ENCODE measurements around the gene ACTN1. TPM values are rescaled to one million over a fixed set of nuclear protein-coding genes. Genes with fewer than 3 reads are reported as not detected.
A peak's percentile ranks its signal among the peaks of the same experiment; 100 is the strongest.

The ACTN1 gene
- polyA plus RNA-seq, 1 of the 3 experiments (the other 2 are of a cell fraction), result 319 TPM

GRCh38 chr14:68972507-68973218 is 6.4 kb downstream of the ACTN1 start:
- no peak overlapping the region for H3K4me3 ChIP-seq (ENCODE audit: low read depth in 2 of 2, low read length in 1 of 2)
- ChIA-PET CTCF (no interaction called here), POLR2A (no interaction called here)
- H3K36me3 ChIP-seq (replicated peaks in 1 of 2; ENCODE audit: control insufficient read depth in 1 of 2, insufficient read depth in 2 of 2, low read length in 1 of 2), result peaks cover 47 to 53% of the 10 kb centered on the region in 2 experiments
- no peaks in the 10 kb centered on the region for H3K9me3 ChIP-seq
- H3F3A ChIP-seq (replicated peaks; ENCODE audit: insufficient read depth), result peaks cover 32% of the 10 kb centered on the region
- no peaks in the 10 kb centered on the region for H3K27me3 ChIP-seq (ENCODE audit: insufficient read depth)
- H2AFZ ChIP-seq (ENCODE audit: low read depth), result no peak overlapping the region
- 95% methylated on average over 14 of the region's 14 CpGs for WGBS (ENCODE audit: low lambda C conversion rate)
- H4K20me1 ChIP-seq (ENCODE audit: insufficient read depth), result peaks cover 99% of the 10 kb centered on the region
- no peak overlapping the region; a peak in 2 of 4 replicates for H3K27ac ChIP-seq (ENCODE audit: low read depth in 2 of 2, low read length in 1 of 2)
- 0 out of 2 replicates have a peak overlapping the region, but pooled peaks have one; percentile 19 for H3K4me2 ChIP-seq
- H3K9me2 ChIP-seq, result no peaks in the 10 kb centered on the region
- no peak for DNase-seq
- H3K4me1 ChIP-seq (ENCODE audit: control insufficient read depth in 1 of 2, insufficient read depth in 2 of 2, low read depth in 1 of 2, low read length in 1 of 2), result peaks cover 42 to 90% of the 10 kb centered on the region in 2 experiments
- H3K9ac ChIP-seq, result no peak overlapping the region
- TF ChIP-seq GABPA (IDR thresholded peaks at IDR 0.05; ENCODE audit: low read depth) (no peak), POLR2AphosphoS5 (IDR thresholded peaks at IDR 0.05; ENCODE audit: low read depth, low read length) (no peak), CTCF (IDR thresholded peaks at IDR 0.05) (no peak), TEAD4 (IDR thresholded peaks at IDR 0.05; ENCODE audit: borderline replicate concordance, insufficient read depth) (no peak), MEF2A (IDR thresholded peaks at IDR 0.05; ENCODE audit: borderline replicate concordance, low read depth) (no peak), USF1 (IDR thresholded peaks at IDR 0.05; ENCODE audit: borderline replicate concordance, low read depth) (no peak), TAF1 (IDR thresholded peaks at IDR 0.05; ENCODE audit: borderline replicate concordance, low read depth, low read length) (no peak), FOXJ3 (CRISPR knock-in tag; IDR thresholded peaks at IDR 0.05) (no peak), EP300 (IDR thresholded peaks at IDR 0.05; ENCODE audit: borderline replicate concordance in 1 of 2, low read depth in 1 of 2, low read length in 1 of 2) (no peak), IRF3 (IDR thresholded peaks at IDR 0.05; ENCODE audit: low read depth, low read length) (no peak), ELF1 (IDR thresholded peaks at IDR 0.05) (no peak), RCOR1 (IDR thresholded peaks at IDR 0.05; ENCODE audit: low read length) (no peak)
- TF ChIP-seq, protein P1, sequence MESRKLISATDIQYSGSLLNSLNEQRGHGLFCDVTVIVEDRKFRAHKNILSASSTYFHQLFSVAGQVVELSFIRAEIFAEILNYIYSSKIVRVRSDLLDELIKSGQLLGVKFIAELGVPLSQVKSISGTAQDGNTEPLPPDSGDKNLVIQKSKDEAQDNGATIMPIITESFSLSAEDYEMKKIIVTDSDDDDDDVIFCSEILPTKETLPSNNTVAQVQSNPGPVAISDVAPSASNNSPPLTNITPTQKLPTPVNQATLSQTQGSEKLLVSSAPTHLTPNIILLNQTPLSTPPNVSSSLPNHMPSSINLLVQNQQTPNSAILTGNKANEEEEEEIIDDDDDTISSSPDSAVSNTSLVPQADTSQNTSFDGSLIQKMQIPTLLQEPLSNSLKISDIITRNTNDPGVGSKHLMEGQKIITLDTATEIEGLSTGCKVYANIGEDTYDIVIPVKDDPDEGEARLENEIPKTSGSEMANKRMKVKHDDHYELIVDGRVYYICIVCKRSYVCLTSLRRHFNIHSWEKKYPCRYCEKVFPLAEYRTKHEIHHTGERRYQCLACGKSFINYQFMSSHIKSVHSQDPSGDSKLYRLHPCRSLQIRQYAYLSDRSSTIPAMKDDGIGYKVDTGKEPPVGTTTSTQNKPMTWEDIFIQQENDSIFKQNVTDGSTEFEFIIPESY (IDR thresholded peaks at IDR 0.05; ENCODE audit: borderline replicate concordance, low read depth), result no peak
- TF ChIP-seq, protein P2, sequence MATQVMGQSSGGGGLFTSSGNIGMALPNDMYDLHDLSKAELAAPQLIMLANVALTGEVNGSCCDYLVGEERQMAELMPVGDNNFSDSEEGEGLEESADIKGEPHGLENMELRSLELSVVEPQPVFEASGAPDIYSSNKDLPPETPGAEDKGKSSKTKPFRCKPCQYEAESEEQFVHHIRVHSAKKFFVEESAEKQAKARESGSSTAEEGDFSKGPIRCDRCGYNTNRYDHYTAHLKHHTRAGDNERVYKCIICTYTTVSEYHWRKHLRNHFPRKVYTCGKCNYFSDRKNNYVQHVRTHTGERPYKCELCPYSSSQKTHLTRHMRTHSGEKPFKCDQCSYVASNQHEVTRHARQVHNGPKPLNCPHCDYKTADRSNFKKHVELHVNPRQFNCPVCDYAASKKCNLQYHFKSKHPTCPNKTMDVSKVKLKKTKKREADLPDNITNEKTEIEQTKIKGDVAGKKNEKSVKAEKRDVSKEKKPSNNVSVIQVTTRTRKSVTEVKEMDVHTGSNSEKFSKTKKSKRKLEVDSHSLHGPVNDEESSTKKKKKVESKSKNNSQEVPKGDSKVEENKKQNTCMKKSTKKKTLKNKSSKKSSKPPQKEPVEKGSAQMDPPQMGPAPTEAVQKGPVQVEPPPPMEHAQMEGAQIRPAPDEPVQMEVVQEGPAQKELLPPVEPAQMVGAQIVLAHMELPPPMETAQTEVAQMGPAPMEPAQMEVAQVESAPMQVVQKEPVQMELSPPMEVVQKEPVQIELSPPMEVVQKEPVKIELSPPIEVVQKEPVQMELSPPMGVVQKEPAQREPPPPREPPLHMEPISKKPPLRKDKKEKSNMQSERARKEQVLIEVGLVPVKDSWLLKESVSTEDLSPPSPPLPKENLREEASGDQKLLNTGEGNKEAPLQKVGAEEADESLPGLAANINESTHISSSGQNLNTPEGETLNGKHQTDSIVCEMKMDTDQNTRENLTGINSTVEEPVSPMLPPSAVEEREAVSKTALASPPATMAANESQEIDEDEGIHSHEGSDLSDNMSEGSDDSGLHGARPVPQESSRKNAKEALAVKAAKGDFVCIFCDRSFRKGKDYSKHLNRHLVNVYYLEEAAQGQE (IDR thresholded peaks at IDR 0.05; ENCODE audit: low read depth, low read length), result no peak
- H3K79me2 ChIP-seq (ENCODE audit: insufficient read depth), result peaks cover 100% of the 10 kb centered on the region
